RPMI7951 (cell line): ENCODE data around the gene AKIRIN2. TPM values are rescaled to one million over a fixed set of nuclear protein-coding genes. Genes with fewer than 3 reads are reported as not detected.

Source experiments
- DNase-seq: peaks from one replicate; pipeline ENCODE4 v3.0.0-alpha.2; 2012; ENCODE audit warnings: low read depth
- total RNA-seq: library from RNA; depleted of rRNA; stranded (reverse); fragments of >200 nt; shearing (Covaris generic); gene quantifications from 2 replicates; pipeline ENCODE4 v1.2.3, GENCODE V29; 2014; rRNA removed

AKIRIN2 gene
- total RNA-seq, 1 experiment from 2014 or later = 17.3 TPM

GRCh38 chr6:87655824-87656223 lies 46.2 kb downstream of the AKIRIN2 start:
- no peak for DNase-seq

GRCh38 chr6:87654875-87655454 lies 47.1 kb downstream of the AKIRIN2 start:
- no peak for DNase-seq

GRCh38 chr6:87654122-87654521 lies 47.9 kb downstream of the AKIRIN2 start:
- DNase-seq = no peak

DNA sequence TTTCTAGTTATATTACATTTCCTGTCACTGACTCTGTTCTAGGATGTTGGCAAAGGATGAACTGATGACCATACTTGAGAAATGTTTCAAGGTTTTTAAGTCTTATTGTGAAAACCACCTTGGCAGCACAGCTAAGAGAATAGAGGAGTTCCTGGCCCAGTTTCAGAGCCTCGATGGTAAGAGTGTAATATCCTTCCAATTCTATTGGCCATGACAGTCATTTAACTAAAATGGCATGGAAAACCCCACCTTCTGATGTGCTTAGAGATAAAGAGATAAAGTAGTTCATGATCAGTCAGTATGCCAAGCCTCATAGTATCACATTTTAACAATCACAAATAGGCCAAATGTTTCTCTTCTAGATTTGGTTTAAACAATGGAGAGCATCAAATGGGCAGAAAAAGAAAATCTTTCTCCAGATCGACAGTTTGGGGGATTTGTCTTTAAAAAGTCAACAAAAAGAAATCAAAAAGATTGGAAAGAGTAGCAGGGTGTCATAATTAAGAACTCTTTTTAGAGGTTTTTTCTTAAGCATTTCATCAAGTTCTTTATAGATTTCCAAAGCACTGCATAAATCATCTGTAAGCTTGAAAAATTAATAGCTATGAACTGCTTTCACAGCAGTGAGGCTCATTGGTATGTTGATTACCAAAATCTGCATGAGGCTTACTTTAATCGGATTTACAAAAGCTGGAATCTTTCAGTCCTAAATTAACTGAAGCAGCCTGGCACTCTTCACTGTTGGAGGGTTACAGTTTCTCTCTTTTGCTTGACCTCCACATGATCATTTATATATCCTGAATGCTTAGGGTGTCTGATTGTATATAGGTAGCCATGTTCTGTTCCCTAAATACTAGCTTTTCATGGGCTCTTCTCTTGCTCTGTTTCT lies 48.7 kb downstream of the AKIRIN2 start:
- no peak for DNase-seq

DNA sequence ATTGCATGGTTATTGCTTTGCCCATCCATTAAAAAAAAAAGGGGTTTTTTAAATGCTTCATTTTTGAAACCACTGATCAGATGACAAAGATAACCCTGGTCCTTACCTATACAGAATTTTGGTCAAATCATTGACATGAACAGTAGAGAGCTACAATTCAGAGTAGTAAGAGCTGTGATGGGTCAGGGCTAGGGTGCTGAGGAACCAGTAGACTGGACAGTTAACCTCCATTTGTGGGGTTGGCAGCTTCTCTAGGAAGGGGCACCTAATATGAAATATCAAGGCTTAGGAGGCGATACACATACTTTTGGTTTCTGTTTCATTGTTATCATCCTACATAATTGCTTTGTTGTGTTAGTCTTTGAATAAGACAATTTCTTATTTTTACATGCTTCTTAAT lies 57.0 kb downstream of the AKIRIN2 start:
- no peak for DNase-seq

- no peak for DNase-seq
Measured at GRCh38 chr6:87641065-87641692, 60.9 kb downstream of the AKIRIN2 start.

DNA sequence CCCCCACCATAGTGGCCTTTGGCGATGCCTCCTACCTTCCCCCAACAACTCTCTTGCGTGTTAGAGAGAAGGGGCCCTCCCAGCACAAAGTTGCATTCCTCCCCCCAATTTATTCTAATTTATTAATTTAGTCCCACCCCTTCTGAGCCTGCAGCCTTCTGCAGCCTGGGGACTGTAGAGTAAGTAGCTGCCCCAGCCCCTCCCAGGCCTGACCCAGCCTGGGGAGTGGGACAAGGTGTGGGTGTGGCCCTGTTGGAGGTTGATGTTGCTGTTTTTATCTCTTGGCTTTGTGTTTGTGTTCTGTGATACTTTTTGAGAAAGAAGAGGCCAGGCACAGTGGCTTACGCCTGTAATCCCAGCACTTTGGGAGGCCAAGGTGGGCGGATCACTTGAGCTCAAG lies 62.7 kb downstream of the AKIRIN2 start:
- DNase-seq = no peak

DNA sequence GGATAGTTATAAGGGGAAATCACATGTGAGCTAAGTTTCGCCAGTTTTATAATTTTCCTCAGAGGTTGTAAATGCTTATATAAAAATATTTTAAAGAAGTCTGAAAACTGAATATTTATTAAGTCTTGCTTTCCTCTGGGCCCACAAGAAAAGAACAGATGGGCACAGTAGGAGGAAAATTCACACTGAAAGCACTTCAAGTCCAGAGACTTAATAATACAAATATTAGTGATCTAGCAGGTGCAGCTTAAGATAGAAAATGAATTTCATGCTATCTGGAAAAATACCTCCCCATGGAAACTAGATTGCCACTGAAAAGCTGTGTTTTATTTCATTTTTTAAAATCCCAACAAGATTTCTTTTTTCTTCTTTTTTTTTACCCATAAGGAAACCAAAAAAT lies 64.9 kb downstream of the AKIRIN2 start:
- DNase-seq = no peak

DNA sequence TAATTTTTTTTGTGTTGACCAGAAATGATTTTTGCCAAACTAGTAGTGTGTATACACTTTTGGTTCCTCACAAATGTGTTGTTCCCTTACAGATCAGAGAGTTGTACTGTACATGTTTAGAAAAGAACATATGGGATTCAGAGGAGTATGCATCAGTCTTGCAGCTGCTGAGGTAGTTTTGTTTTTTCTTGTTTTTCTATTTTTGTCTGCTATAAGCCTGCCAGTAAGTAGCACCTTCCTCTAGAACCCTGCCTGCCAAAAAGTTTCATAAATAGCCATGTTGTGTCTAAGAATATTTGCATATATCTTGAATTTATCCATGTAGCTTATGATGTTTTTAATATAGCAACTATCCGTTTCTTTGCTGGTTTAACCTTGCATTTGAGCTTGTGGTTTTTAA lies 65.7 kb downstream of the AKIRIN2 start:
- no peak for DNase-seq

DNA sequence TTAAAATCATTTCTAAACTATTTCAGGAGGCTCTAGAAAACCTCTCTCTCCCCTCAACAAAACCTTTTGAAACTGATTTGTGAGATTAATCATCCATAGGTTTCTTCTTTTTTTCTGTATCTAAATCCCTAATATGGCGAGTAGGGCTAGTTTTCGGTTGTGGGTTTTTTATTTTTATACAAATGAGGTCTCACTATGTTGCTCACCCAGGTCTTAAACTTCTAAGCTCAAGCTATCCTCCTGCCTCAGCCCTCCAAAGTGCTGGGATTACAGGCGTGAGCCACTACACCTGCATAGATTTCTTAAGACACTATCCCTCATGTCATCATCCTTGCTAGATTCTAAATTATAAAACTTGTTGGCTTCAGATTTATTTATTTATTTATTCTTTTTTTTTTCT lies 68.2 kb downstream of the AKIRIN2 start:
- DNase-seq = no peak

- no peak for DNase-seq
Measured at GRCh38 chr6:87630746-87631145, 71.3 kb downstream of the AKIRIN2 start.

DNA sequence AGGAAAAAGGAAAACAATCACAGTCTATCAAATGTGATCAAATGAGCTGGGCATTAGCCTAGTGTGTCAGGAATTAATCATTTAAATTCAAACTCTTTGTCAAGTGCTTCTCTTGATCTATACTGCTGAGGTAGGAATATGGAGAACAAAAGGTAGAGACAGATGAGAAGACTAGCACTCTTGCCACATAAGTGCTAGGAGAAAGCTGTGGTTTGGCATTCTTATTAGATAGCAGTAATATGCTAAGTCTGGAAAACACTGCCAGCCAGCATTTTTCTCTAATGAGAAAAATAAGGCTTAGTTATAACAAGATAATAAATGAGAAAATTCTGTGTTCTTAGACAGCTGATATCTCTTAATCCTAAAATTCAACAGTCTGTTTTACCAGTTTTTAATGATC lies 73.2 kb downstream of the AKIRIN2 start:
- no peak for DNase-seq

DNA sequence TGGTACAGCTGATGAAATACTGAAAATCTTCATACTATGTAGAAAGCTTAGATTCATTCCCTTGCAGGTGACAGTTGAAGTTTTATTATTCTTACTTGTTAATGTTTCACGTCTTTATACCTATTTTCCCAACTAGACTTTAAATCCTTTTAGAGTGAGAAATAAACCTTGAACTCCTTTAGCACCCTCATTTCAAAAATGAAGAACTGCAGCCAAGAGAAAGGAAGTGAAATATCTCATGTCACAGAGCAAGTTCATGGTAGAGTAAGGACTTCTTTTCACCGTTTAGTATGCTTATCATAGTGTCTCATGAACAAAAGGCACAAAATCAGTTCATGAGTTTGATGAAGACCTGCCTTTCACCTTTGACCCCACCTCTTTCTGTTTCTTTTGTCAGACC lies 73.6 kb downstream of the AKIRIN2 start:
- DNase-seq = no peak

Other genes with a start within 250 kb of the AKIRIN2 start
- gene SLC35A1, start 229.3 kb downstream of the AKIRIN2 start, total RNA-seq = 23.9 and 27.3 TPM in 2 replicates
- gene RARS2, start 112.2 kb downstream of the AKIRIN2 start, total RNA-seq = 34.7 and 40.4 TPM in 2 replicates
- 47.8 and 66.3 TPM in 2 replicates for gene ORC3, start 112.1 kb downstream of the AKIRIN2 start, total RNA-seq